MCF 10A (cell line): ENCODE measurements around the gene PTPRN2. TPM values are rescaled to one million over a fixed set of nuclear protein-coding genes. Genes with fewer than 3 reads are reported as not detected.

Experiments used
- BruUV-seq: library from RNA; stranded (reverse); fragments of 400-500 nt; replicated peaks from 2 replicates; lab custom pipeline; 2021; lab: Mats Ljungman, UMichigan
- CTCF ChIA-PET: fragments of 300-600 bp; sonication (Branson Sonifier 250); formaldehyde crosslinking; extraction: SDS; loops from one replicate; lab custom pipeline; 2021; ENCODE audit warnings: antibody characterized with exemption, inconsistent platforms; lab: Yijun Ruan, JAX
- POLR2A ChIA-PET: fragments of 300-600, 350-650 bp; sonication (Branson Sonifier 250); formaldehyde crosslinking; extraction: SDS; loops from one replicate; lab custom pipeline; 2020; ENCODE audit warnings: antibody characterized with exemption, inconsistent platforms; lab: Yijun Ruan, JAX
- DNase-seq: peaks from one replicate; pipeline ENCODE4 v3.0.0-alpha.2; 2018; ENCODE audit not compliant: unreplicated experiment
- H3K27ac Mint-ChIP-seq: one replicate; pipeline ENCODE4 v1.8.0; 2022; ENCODE audit warnings: mild to moderate bottlenecking, low read depth, mixed read lengths; ENCODE audit not compliant: unreplicated experiment
- H3K27me3 Mint-ChIP-seq: one replicate; pipeline ENCODE4 v1.8.0; 2022; ENCODE audit warnings: mixed read lengths; ENCODE audit not compliant: insufficient read depth, unreplicated experiment
- H3K36me3 Mint-ChIP-seq: one replicate; pipeline ENCODE4 v1.8.0; 2022; ENCODE audit warnings: mild to moderate bottlenecking, moderate library complexity, mixed read lengths; ENCODE audit not compliant: insufficient read depth, unreplicated experiment
- H3K4me1 Mint-ChIP-seq: one replicate; pipeline ENCODE4 v1.8.0; 2022; ENCODE audit warnings: mixed read lengths; ENCODE audit not compliant: insufficient read depth, unreplicated experiment
- H3K4me3 Mint-ChIP-seq: one replicate; pipeline ENCODE4 v1.8.0; 2022; ENCODE audit warnings: mild to moderate bottlenecking, moderate library complexity, mixed read lengths; ENCODE audit not compliant: unreplicated experiment
- H3K9me3 Mint-ChIP-seq: one replicate; pipeline ENCODE4 v1.8.0; 2022; ENCODE audit warnings: mixed read lengths; ENCODE audit not compliant: unreplicated experiment
- CTCF ChIP-seq: fragments of 200-600 bp; IDR thresholded peaks from one replicate; pipeline ENCODE4 v1.8.0; 2022; ENCODE audit warnings: antibody characterized with exemption, mild to moderate bottlenecking; ENCODE audit not compliant: unreplicated experiment
- intact Hi-C: fragments of 100-400 bp; cut with micrococcal nuclease; formaldehyde crosslinking; loops from 2 replicates; pipeline ENCODE4 v1.14.1; 2022
- total RNA-seq: library from RNA; stranded (reverse); gene quantifications from 2 replicates; pipeline ENCODE4 v1.2.3, GENCODE V29; 2022

PTPRN2 gene
- total RNA-seq, 1 experiment from 2014 or later = 4.5 TPM

- no peak for TF ChIP-seq CTCF
- Mint-ChIP-seq H3K4me1 (no peaks in the 10 kb centered on the region), H3K36me3 (no peaks in the 10 kb centered on the region), H3K9me3 (no peaks in the 10 kb centered on the region), H3K27ac (no peak overlapping the region), H3K4me3 (no peak overlapping the region), H3K27me3 (no peaks in the 10 kb centered on the region)
- ChIA-PET CTCF (interaction anchor here (0.7 kb wide), 1 partner anchor 72 kb away, joined by 3 read pairs; no protein-coding TSS in a partner anchor), POLR2A (no interaction called here)
- intact Hi-C loops = no loop called here
- no TSS peak for BruUV-seq
- no peak for DNase-seq
Observed at GRCh38 chr7:157558061-157558460, 1029.6 kb downstream of the PTPRN2 start.

- Mint-ChIP-seq H3K4me1 (no peaks in the 10 kb centered on the region), H3K36me3 (no peaks in the 10 kb centered on the region), H3K27ac (no peak overlapping the region), H3K9me3 (no peaks in the 10 kb centered on the region), H3K27me3 (no peaks in the 10 kb centered on the region), H3K4me3 (no peak overlapping the region)
- TF ChIP-seq CTCF = no peak
- no peak for DNase-seq
- BruUV-seq = no TSS peak
- ChIA-PET POLR2A (no interaction called here), CTCF (interaction anchor here (0.7 kb wide), 1 partner anchor 71 kb away, joined by 3 read pairs; no protein-coding TSS in a partner anchor)
- intact Hi-C loops = no loop called here
Observed at GRCh38 chr7:157557263-157557662, 1030.4 kb downstream of the PTPRN2 start.

- H3K9me3 Mint-ChIP-seq = no peaks in the 10 kb centered on the region
- no peaks in the 10 kb centered on the region for H3K36me3 Mint-ChIP-seq
- no peak for TF ChIP-seq CTCF
- H3K27ac Mint-ChIP-seq = no peak overlapping the region
- intact Hi-C loops = no loop called here
- H3K4me1 Mint-ChIP-seq = no peaks in the 10 kb centered on the region
- no peak for DNase-seq
- POLR2A ChIA-PET = no interaction called here
- H3K4me3 Mint-ChIP-seq = no peak overlapping the region
- CTCF ChIA-PET = no interaction called here
- no TSS peak for BruUV-seq
- no peaks in the 10 kb centered on the region for H3K27me3 Mint-ChIP-seq
Observed at GRCh38 chr7:157556642-157556944, 1031.0 kb downstream of the PTPRN2 start.

- no peak for TF ChIP-seq CTCF
- no TSS peak for BruUV-seq
- H3K4me1 Mint-ChIP-seq = no peaks in the 10 kb centered on the region
- H3K27me3 Mint-ChIP-seq = no peaks in the 10 kb centered on the region
- H3K36me3 Mint-ChIP-seq = no peaks in the 10 kb centered on the region
- POLR2A ChIA-PET = no interaction called here
- H3K9me3 Mint-ChIP-seq = no peaks in the 10 kb centered on the region
- intact Hi-C loops = no loop called here
- CTCF ChIA-PET = no interaction called here
- H3K27ac Mint-ChIP-seq = no peak overlapping the region
- H3K4me3 Mint-ChIP-seq = no peak overlapping the region
- no peak for DNase-seq
Observed at GRCh38 chr7:157555944-157556641, 1031.5 kb downstream of the PTPRN2 start.
